H1 (cell line): ENCODE measurements around the gene TAPT1. TPM values are rescaled to one million over a fixed set of nuclear protein-coding genes. Genes with fewer than 3 reads are reported as not detected.

Experiments
- CTCF ChIA-PET: fragments of 300-600 bp; sonication (Branson Sonifier 250); formaldehyde crosslinking; loops from one replicate; lab custom pipeline; 2021; ENCODE audit not compliant: partially characterized antibody; lab: Charles Lee
- POLR2A ChIA-PET: fragments of 300-600 bp; sonication (Branson Sonifier 250); formaldehyde crosslinking; loops from one replicate; lab custom pipeline; 2021; ENCODE audit warnings: inconsistent platforms; ENCODE audit not compliant: partially characterized antibody; lab: Charles Lee
- DNase-seq, 2 experiments: peaks; one replicate each; pipeline versions ENCODE4 v3.0.0 to v3.0.0-alpha.2; 2010 to 2022; ENCODE audit warnings: low spot score in 2 of 2, low read depth in 1 of 2, mixed read lengths in 1 of 2
- FAIRE-seq: peaks from 2 replicates; lab custom pipeline; 2011; peaks lifted over from hg19 to GRCh38; lab: Jason Lieb, UNC
- H2AFZ ChIP-seq: 2 replicates; pipeline ENCODE4 v1.8.1; 2012; ENCODE audit warnings: low read length, inconsistent platforms
- H2AK5ac ChIP-seq: 2 replicates; pipeline ENCODE4 v1.6.1; 2013; ENCODE audit warnings: low read depth, low read length
- H2BK120ac ChIP-seq: replicated peaks from 2 replicates; pipeline ENCODE3; 2013; ENCODE audit warnings: low read depth, low read length, inconsistent platforms
- H2BK12ac ChIP-seq: 2 replicates; pipeline ENCODE4 v1.6.1; 2013; ENCODE audit warnings: low read depth, low read length
- H2BK15ac ChIP-seq: 2 replicates; pipeline ENCODE4 v1.6.1; 2013; ENCODE audit warnings: low read length
- H2BK20ac ChIP-seq: 2 replicates; pipeline ENCODE4 v1.6.1; 2013; ENCODE audit warnings: low read length
- H2BK5ac ChIP-seq: 2 replicates; pipeline ENCODE4 v1.6.1; 2013; ENCODE audit warnings: low read depth, low read length
- H3K14ac ChIP-seq: 2 replicates; pipeline ENCODE4 v1.6.1; 2013; ENCODE audit warnings: inconsistent platforms; ENCODE audit not compliant: insufficient read length
- H3K18ac ChIP-seq: 2 replicates; pipeline ENCODE4 v1.6.1; 2013; ENCODE audit warnings: low read length; ENCODE audit errors: extremely low read depth
- H3K23ac ChIP-seq: 2 replicates; pipeline ENCODE4 v1.6.1; 2013; ENCODE audit warnings: inconsistent platforms; ENCODE audit not compliant: insufficient read length
- H3K23me2 ChIP-seq: 2 replicates; pipeline ENCODE4 v1.6.1; 2013; ENCODE audit warnings: low read depth, low read length
- H3K27ac ChIP-seq: 2 replicates; pipeline ENCODE4 v1.6.1; 2011; ENCODE audit warnings: low read depth, low read length, inconsistent platforms
- H3K27me3 ChIP-seq, 4 experiments: replicated peaks in 1 of 4; 1 replicate in 1 of 4; 2 replicates in 3 of 4; pipeline versions ENCODE4 v1.6.1 to v1.8.1; 2011 to 2013; ENCODE audit warnings: low read length in 3 of 4, mild to moderate bottlenecking in 3 of 4, inconsistent platforms in 2 of 4, mixed read lengths in 2 of 4, moderate library complexity in 1 of 4; ENCODE audit not compliant: control insufficient read depth in 3 of 4, insufficient read depth in 3 of 4; ENCODE audit errors: extremely low read depth in 1 of 4
- H3K36me3 ChIP-seq, 4 experiments: 2 replicates each; pipeline versions ENCODE4 v1.6.1 to v1.8.1; 2011 to 2013; ENCODE audit warnings: mild to moderate bottlenecking in 4 of 4, low read length in 3 of 4, moderate library complexity in 2 of 4, control low read depth in 1 of 4, inconsistent platforms in 1 of 4; ENCODE audit not compliant: insufficient read depth in 4 of 4, control insufficient read depth in 2 of 4
- H3K4ac ChIP-seq: replicated peaks from 2 replicates; pipeline ENCODE3; 2013; ENCODE audit warnings: low read length, low read depth, mixed read lengths, inconsistent platforms; ENCODE audit not compliant: insufficient read length
- H3K4me1 ChIP-seq, 4 experiments: replicated peaks in 1 of 4; 1 replicate in 1 of 4; 2 replicates in 3 of 4; pipeline versions ENCODE4 v1.6.1 to v1.8.1; 2011 to 2013; ENCODE audit warnings: low read length in 3 of 4, inconsistent platforms in 2 of 4, mixed read lengths in 1 of 4; ENCODE audit not compliant: insufficient read depth in 4 of 4, control insufficient read depth in 3 of 4
- H3K4me2 ChIP-seq, 2 experiments: 2 replicates each; pipeline versions ENCODE4 v1.6.1 to v1.8.1; 2011 to 2013; ENCODE audit warnings: low read depth in 2 of 2, low read length in 2 of 2, control low read depth in 1 of 2, inconsistent platforms in 1 of 2, mild to moderate bottlenecking in 1 of 2; ENCODE audit not compliant: insufficient read depth in 1 of 2
- H3K4me3 ChIP-seq, 4 experiments: fragments of 200-600, 300-600 bp in 1 of 4; sonication (generic), shearing (Covaris generic), sonication (Bioruptor Twin) in 1 of 4; 2 replicates each; pipeline versions ENCODE4 v1.5.1 to v1.8.1; 2011 to 2016; ENCODE audit warnings: low read length in 4 of 4, low read depth in 3 of 4, control low read depth in 2 of 4, inconsistent platforms in 2 of 4, mild to moderate bottlenecking in 2 of 4, mixed read lengths in 1 of 4, moderate library complexity in 1 of 4; ENCODE audit not compliant: insufficient read depth in 2 of 4; ENCODE audit errors: extremely low read depth in 1 of 4
- H3K56ac ChIP-seq: replicated peaks from 2 replicates; pipeline ENCODE3; 2013; ENCODE audit warnings: low read depth, mild to moderate bottlenecking, mixed read lengths, low read length, inconsistent platforms; ENCODE audit not compliant: insufficient read length
- H3K79me1 ChIP-seq: 2 replicates; pipeline ENCODE4 v1.6.1; 2013; ENCODE audit warnings: low read depth, low read length, control low read depth
- H3K79me2 ChIP-seq, 2 experiments: 2 replicates each; pipeline versions ENCODE4 v1.6.1 to v1.8.1; 2012 to 2013; ENCODE audit warnings: low read length in 2 of 2, mild to moderate bottlenecking in 2 of 2, inconsistent platforms in 1 of 2; ENCODE audit not compliant: insufficient read depth in 2 of 2, control insufficient read depth in 1 of 2
- H3K9ac ChIP-seq, 4 experiments: replicated peaks in 1 of 4; 1 replicate in 1 of 4; 2 replicates in 3 of 4; pipeline versions ENCODE4 v1.6.1 to v1.8.1; 2011 to 2013; ENCODE audit warnings: low read depth in 3 of 4, low read length in 3 of 4, control low read depth in 2 of 4, mild to moderate bottlenecking in 2 of 4, moderate library complexity in 2 of 4, inconsistent platforms in 1 of 4; ENCODE audit errors: extremely low read depth in 1 of 4
- H3K9me3 ChIP-seq, 2 experiments: 2 replicates each; pipeline versions ENCODE4 v1.6.1 to v1.8.1; 2012 to 2013; ENCODE audit warnings: mild to moderate bottlenecking in 2 of 2, moderate library complexity in 2 of 2, control low read depth in 1 of 2, inconsistent platforms in 1 of 2, low read depth in 1 of 2, low read length in 1 of 2, mixed read lengths in 1 of 2; ENCODE audit not compliant: insufficient read depth in 2 of 2
- H4K20me1 ChIP-seq, 2 experiments: replicated peaks in 1 of 2; 2 replicates each; pipeline versions ENCODE3 to v1.8.1; 2011 to 2013; ENCODE audit warnings: inconsistent platforms in 2 of 2, low read length in 2 of 2, mild to moderate bottlenecking in 1 of 2; ENCODE audit not compliant: insufficient read depth in 2 of 2, control insufficient read depth in 1 of 2
- H4K5ac ChIP-seq: 2 replicates; pipeline ENCODE4 v1.6.1; 2013; ENCODE audit warnings: low read length, low read depth, mixed read lengths, inconsistent platforms; ENCODE audit not compliant: insufficient read length
- H4K8ac ChIP-seq: 2 replicates; pipeline ENCODE4 v1.8.0; 2013; ENCODE audit warnings: mild to moderate bottlenecking, moderate library complexity, low read length, inconsistent platforms; ENCODE audit not compliant: insufficient read depth; ENCODE audit errors: extremely low read depth
- H4K91ac ChIP-seq: replicated peaks from 2 replicates; pipeline ENCODE3; 2013; ENCODE audit warnings: low read length, mixed read lengths, inconsistent platforms; ENCODE audit not compliant: insufficient read length
- FOSL1 ChIP-seq: IDR thresholded peaks from 2 replicates; pipeline ENCODE4 v1.6.1; 2011; ENCODE audit warnings: mild to moderate bottlenecking, low read depth, low read length, moderate library complexity; ENCODE audit not compliant: insufficient read depth
- HDAC2 ChIP-seq, 2 experiments: fragments of 300-600 bp in 1 of 2; sonication (generic) in 1 of 2; IDR thresholded peaks; 2 replicates each; pipeline ENCODE4 v1.6.1; 2011 to 2012; ENCODE audit warnings: low read depth in 2 of 2, low read length in 2 of 2, mild to moderate bottlenecking in 2 of 2, moderate library complexity in 2 of 2, borderline replicate concordance in 1 of 2, inconsistent platforms in 1 of 2
- KDM5A ChIP-seq: fragments of 200-600 bp; IDR thresholded peaks from 2 replicates; pipeline ENCODE4 v1.7.1; 2012; ENCODE audit warnings: mild to moderate bottlenecking, low read length, inconsistent platforms, mixed read lengths
- NRF1 ChIP-seq: IDR thresholded peaks from 2 replicates; pipeline ENCODE4 v1.6.1; 2011; ENCODE audit warnings: mild to moderate bottlenecking, low read depth, low read length, improper control_type of control experiment
- POLR2A ChIP-seq, 2 experiments: IDR thresholded peaks; 1 replicate in 1 of 2; 2 replicates in 1 of 2; pipeline ENCODE4 v1.6.1; 2011; ENCODE audit warnings: low read depth in 2 of 2, low read length in 2 of 2, mild to moderate bottlenecking in 2 of 2; ENCODE audit errors: control extremely low read depth in 1 of 2
- RAD21 ChIP-seq, 2 experiments: IDR thresholded peaks in 1 of 2; conservative IDR thresholded peaks in 1 of 2; 2 replicates each; pipeline ENCODE4 v1.6.1; 2011; ENCODE audit warnings: low read depth in 2 of 2, low read length in 2 of 2, improper control_type of control experiment in 1 of 2, inconsistent platforms in 1 of 2, mild to moderate bottlenecking in 1 of 2, moderate library complexity in 1 of 2
- TAF7 ChIP-seq: optimal IDR thresholded peaks from 2 replicates; pipeline ENCODE3; 2011; ENCODE audit warnings: low read depth, mild to moderate bottlenecking, inconsistent platforms, low read length, moderate library complexity, borderline replicate concordance
- WGBS, 2 experiments: shearing (Covaris generic) in 1 of 2; methylation state at CpG; one replicate each; pipeline versions ENCODE4 v1.1.6 to v1.1.7; 2013 to 2015; ENCODE audit warnings: low lambda C conversion rate in 2 of 2, mixed read lengths in 2 of 2, inconsistent platforms in 1 of 2, low coverage in 1 of 2, missing lambda C conversion rate in 1 of 2; ENCODE audit not compliant: insufficient replicate concordance in 2 of 2, insufficient coverage in 1 of 2, insufficient read length in 1 of 2; ENCODE audit errors: extremely low coverage in 1 of 2, missing lambda C conversion rate in 1 of 2; 5-methylcytosine and 5-hydroxymethylcytosine counted together
- polyA plus RNA-seq, 7 experiments: library from polyadenylated mRNA; depleted of rRNA in 3 of 7; stranded (reverse) in 5 of 7; unstranded in 2 of 7; fragments of >200 nt in 5 of 7; fragments of 200-250 nt in 2 of 7; gene quantifications; 1 replicate in 5 of 7; 2 replicates in 1 of 7; 4 replicates in 1 of 7; pipeline versions ENCODE4 v1.2.1 to v1.2.3, GENCODE V29; 2011 to 2013; ENCODE audit warnings: missing spikeins in 2 of 7, mixed read lengths in 2 of 7
- total RNA-seq: library from RNA; stranded (reverse); fragmentation: NEBNext Ultra II Directional; extraction: Animal tissue kit (Norgen Biotek cat#: 25700); gene quantifications from 2 replicates; pipeline ENCODE4 v1.2.1, GENCODE V29; 2021
- TF ChIP-seq, protein P1 (sequence below): IDR thresholded peaks from 2 replicates; pipeline ENCODE4 v1.6.1; 2012; ENCODE audit warnings: inconsistent platforms
- TF ChIP-seq, protein P2 (sequence below): IDR thresholded peaks from 2 replicates; pipeline ENCODE4 v1.6.1; 2011; ENCODE audit warnings: low read length, improper control_type of control experiment

Gene TAPT1
- total and polyA plus RNA-seq, 2 of the 8 experiments (the other 6 are each of a cell fraction or from before 2014, with no cell fraction given): 4.2 to 15.3 TPM

DNA sequence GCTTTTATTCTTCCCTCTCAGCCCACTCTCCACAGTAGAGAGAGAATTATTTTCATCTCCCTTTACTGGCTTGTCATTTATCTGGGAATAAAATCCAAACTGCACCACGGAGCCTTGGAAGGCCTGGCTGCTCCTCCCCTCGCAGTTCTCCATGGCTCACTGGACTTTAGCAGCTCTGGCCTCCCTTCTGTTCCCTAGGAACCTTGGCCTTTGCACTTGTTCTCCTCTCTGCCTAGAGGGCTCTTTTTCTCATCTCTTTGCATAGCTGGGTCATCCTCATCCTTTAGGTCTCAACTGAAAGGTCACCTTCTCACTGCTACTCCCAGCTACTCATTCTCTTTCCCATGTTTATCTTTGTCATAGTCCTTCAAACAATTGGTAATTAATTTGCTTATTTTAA lies 31.3 kb upstream of the TAPT1 start:
- FAIRE-seq (no peak), DNase-seq (no peak)
- Histone ChIP-seq H2BK15ac (no peak overlapping the region), H3K79me2 (no peaks in the 10 kb centered on the region), H3K9me3 (no peaks in the 10 kb centered on the region), H2AFZ (no peak overlapping the region), H3K56ac (no peak overlapping the region), H2BK5ac (no peak overlapping the region), H2BK20ac (no peak overlapping the region), H4K5ac (no peak overlapping the region), H4K91ac (no peak overlapping the region), H3K4me2 (no peak overlapping the region), H3K9ac (no peak overlapping the region), H2AK5ac (no peak overlapping the region), H3K23me2 (no peaks in the 10 kb centered on the region), H3K4me1 (no peaks in the 10 kb centered on the region), H3K14ac (no peak overlapping the region), H2BK12ac (no peak overlapping the region), H3K79me1 (no peaks in the 10 kb centered on the region), H2BK120ac (no peak overlapping the region), H3K4me3 (no peak overlapping the region), H4K8ac (no peak overlapping the region), H3K27ac (no peak overlapping the region), H3K18ac (no peak overlapping the region), H3K4ac (no peak overlapping the region), H3K36me3 (peaks cover 0 to 3% (median 0%) of the 10 kb centered on the region in 4 experiments; a peak in 1 of 8 replicates), H4K20me1 (no peaks in the 10 kb centered on the region), H3K23ac (no peak overlapping the region), H3K27me3 (peaks cover 0 to 1% (median 0%) of the 10 kb centered on the region in 4 experiments; a peak in 1 of 7 replicates)
- ChIA-PET CTCF (interaction anchor here (1.3 to 1.5 kb wide), 3 partner anchors 11 to 294 kb away, joined by 3 to 4 read pairs (median 4); no protein-coding TSS in a partner anchor), POLR2A (interaction anchor here (1.0 kb wide), 1 partner anchor 31 kb away, joined by 3 read pairs; no protein-coding TSS in a partner anchor)
- TF ChIP-seq TAF7: no peak
- TF ChIP-seq NRF1: no peak
- TF ChIP-seq RAD21 (IDR thresholded peaks at IDR 0.05 in 1 of 2, conservative IDR thresholded peaks at IDR 0.05 in 1 of 2; ENCODE audit: low read depth in 2 of 2, low read length in 2 of 2): no peak
- TF ChIP-seq POLR2A (IDR thresholded peaks at IDR 0.05; ENCODE audit: control extremely low read depth in 1 of 2, low read depth in 2 of 2, low read length in 2 of 2): no peak
- no peak for TF ChIP-seq KDM5A
- TF ChIP-seq HDAC2 (IDR thresholded peaks at IDR 0.05; ENCODE audit: borderline replicate concordance in 1 of 2, low read depth in 2 of 2, low read length in 2 of 2): no peak
- no peak for TF ChIP-seq FOSL1
- TF ChIP-seq, protein P1, sequence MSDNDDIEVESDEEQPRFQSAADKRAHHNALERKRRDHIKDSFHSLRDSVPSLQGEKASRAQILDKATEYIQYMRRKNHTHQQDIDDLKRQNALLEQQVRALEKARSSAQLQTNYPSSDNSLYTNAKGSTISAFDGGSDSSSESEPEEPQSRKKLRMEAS: no peak
- TF ChIP-seq, protein P2, sequence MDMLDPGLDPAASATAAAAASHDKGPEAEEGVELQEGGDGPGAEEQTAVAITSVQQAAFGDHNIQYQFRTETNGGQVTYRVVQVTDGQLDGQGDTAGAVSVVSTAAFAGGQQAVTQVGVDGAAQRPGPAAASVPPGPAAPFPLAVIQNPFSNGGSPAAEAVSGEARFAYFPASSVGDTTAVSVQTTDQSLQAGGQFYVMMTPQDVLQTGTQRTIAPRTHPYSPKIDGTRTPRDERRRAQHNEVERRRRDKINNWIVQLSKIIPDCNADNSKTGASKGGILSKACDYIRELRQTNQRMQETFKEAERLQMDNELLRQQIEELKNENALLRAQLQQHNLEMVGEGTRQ: no peak
- WGBS, 2 experiments: 87% methylated on average over 2 of the region's 2 CpGs; no CpG with 5 or more reads in 1 of the 2 experiments
